Activated naive CD4-positive, alpha-beta T cell treated with anti-CD3 and anti-CD28 coated beads, Interleukin-2, amount 10 ng/mL, durations not matched to agents 7 days and 5 days (primary cell): ENCODE data around the gene NKIRAS2.
A peak's percentile ranks its signal among the peaks of the same experiment; 100 is the strongest.
"Not testable (repeated sequence)": the region's sequence is repeated elsewhere in the genome, so short reads cannot be mapped to it uniquely, and the experiment has no call there.

Experiments used
- CTCF ChIA-PET: fragments of 350-600 bp; sonication (Branson Sonifier 250); formaldehyde crosslinking; loops from one replicate; lab custom pipeline; 2021; ENCODE audit warnings: antibody characterized with exemption; lab: Charles Lee
- DNase-seq: peaks from one replicate; pipeline ENCODE4 v3.0.0-alpha.2; 2020
- H3K27ac Mint-ChIP-seq: one replicate; pipeline ENCODE4 v1.8.0; 2021; ENCODE audit warnings: mild to moderate bottlenecking, moderate library complexity, mixed read lengths
- H3K27me3 Mint-ChIP-seq: one replicate; pipeline ENCODE4 v1.8.0; 2021; ENCODE audit warnings: mild to moderate bottlenecking, mixed read lengths
- H3K36me3 Mint-ChIP-seq: one replicate; pipeline ENCODE4 v1.8.0; 2021; ENCODE audit warnings: mixed read lengths
- H3K4me1 Mint-ChIP-seq: one replicate; pipeline ENCODE4 v1.8.0; 2021; ENCODE audit warnings: mixed read lengths
- H3K4me3 Mint-ChIP-seq: one replicate; pipeline ENCODE4 v1.8.0; 2021; ENCODE audit warnings: mild to moderate bottlenecking, moderate library complexity, mixed read lengths
- H3K9me3 Mint-ChIP-seq: one replicate; pipeline ENCODE4 v1.8.0; 2021; ENCODE audit warnings: mixed read lengths

Gene NKIRAS2

DNA sequence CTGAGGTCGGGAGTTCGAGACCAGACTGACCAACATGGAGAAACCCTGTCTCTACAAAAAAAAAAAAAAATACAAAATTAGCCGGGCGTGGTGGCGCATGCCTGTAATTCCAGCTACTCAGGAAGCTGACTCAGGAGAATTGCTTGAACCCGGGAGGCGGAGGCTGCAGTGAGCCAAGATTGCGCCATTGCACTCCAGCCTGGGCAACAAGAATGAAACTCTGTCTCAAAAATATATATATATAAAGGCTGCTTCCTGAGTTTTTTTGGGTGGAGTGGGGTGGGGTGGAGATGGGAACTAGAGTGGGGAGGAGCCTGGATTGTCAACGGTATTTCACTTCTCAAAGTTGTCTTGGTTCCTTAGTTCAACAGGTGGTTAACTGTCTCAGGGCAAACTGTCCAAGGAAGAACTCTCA is 9.6 kb upstream of the NKIRAS2 start:
- CTCF ChIA-PET: interaction anchor here (1.8 to 2.5 kb wide), 2 partner anchors 10 to 48 kb away, joined by 5 read pairs; partner anchors contain the start of gene NKIRAS2
- H3K36me3 Mint-ChIP-seq: peaks cover 31% of the 10 kb centered on the region
- not testable (repeated sequence) for DNase-seq, H3K4me3 Mint-ChIP-seq, H3K27me3 Mint-ChIP-seq, H3K9me3 Mint-ChIP-seq
- H3K27ac Mint-ChIP-seq: peak overlapping the region; percentile 2
- peaks cover 41% of the 10 kb centered on the region for H3K4me1 Mint-ChIP-seq

- DNase-seq: no peak
- Mint-ChIP-seq H3K27me3 (no peaks in the 10 kb centered on the region), H3K27ac (peak overlapping the region; percentile 11), H3K36me3 (peaks cover 32% of the 10 kb centered on the region), H3K9me3 (no peaks in the 10 kb centered on the region), H3K4me1 (peaks cover 47% of the 10 kb centered on the region), H3K4me3 (no peak overlapping the region)
- CTCF ChIA-PET: interaction anchor here (1.7 to 2.5 kb wide), 2 partner anchors 9 to 12 kb away, joined by 5 read pairs; partner anchors contain the start of gene NKIRAS2
Observed at GRCh38 chr17:42010898-42011516, 8.9 kb upstream of the NKIRAS2 start.

DNA sequence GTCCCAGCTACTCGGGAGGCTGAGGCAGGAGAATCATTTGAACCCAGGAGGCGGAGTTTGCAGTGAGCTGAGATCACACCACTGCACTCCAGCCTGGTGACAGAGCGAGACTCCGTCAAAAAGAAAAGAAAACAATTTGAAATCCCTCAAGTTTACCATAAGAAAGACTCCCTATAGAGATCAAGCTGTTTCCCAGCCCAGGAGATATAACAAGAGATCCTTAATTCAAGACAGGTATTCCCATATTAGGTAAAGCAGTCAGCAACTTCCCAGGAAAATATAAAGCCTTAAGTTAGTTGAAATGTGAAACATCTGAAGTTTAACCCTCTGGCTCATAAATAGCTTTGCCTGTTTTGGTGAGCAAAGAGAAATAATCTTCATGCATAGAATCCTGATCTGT is 7.5 kb upstream of the NKIRAS2 start:
- CTCF ChIA-PET: interaction anchor here (0.6 to 2.2 kb wide), 4 partner anchors 11 to 282 kb away, joined by 3 to 5 read pairs (median 4); no protein-coding TSS in a partner anchor
- Mint-ChIP-seq H3K36me3 (peaks cover 30% of the 10 kb centered on the region), H3K4me1 (peaks cover 51% of the 10 kb centered on the region)
- H3K27me3 Mint-ChIP-seq, H3K27ac Mint-ChIP-seq, H3K4me3 Mint-ChIP-seq, DNase-seq, H3K9me3 Mint-ChIP-seq: not testable (repeated sequence)

DNA sequence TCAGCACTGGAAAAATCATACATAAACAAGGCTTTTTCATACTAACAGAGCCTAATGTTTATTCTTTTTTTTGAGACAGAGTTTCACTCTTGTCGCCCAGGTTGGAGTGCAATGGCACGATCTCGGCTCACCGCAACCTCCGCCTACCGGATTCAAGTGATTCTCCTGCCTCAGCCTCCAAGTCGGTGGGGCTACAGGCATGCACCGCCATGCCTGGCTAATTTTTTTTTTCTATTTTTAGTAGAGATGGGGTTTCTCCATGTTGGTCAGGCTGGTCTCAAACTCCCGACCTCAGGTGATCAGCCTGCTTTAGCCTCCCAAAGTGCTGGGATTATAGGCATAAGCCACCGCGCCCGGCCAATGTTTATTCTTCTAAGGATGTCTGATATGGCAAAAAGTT is 6.2 kb upstream of the NKIRAS2 start:
- CTCF ChIA-PET, H3K4me3 Mint-ChIP-seq: not testable (repeated sequence)

DNA sequence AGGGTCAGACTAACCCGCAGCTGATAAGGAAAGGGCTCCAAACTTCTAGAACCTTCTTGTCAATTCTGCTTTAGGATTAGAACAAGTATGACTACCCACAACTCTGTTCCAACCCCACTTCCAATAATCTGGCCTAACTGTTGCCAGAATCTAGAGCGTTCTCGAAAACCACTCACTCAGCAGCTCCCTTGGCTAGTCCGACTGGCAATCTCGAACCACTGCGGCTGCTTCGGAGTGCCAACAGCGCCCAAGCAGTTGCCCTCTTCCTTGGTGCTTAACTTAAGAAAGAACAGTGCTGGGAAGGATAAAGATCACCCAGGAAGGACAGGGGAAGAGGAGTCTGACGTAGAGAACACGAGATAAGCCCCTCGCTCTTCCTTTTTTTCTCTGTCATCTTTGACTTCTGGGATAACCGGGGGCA is 3.5 kb upstream of the NKIRAS2 start:
- H3K27me3 Mint-ChIP-seq: no peaks in the 10 kb centered on the region
- H3K27ac Mint-ChIP-seq: peak overlapping the region; percentile 98
- peak overlapping the region; percentile 99 for H3K4me3 Mint-ChIP-seq
- H3K4me1 Mint-ChIP-seq: peaks cover 65% of the 10 kb centered on the region
- peak; percentile 39 for DNase-seq
- no peaks in the 10 kb centered on the region for H3K9me3 Mint-ChIP-seq
- peaks cover 19% of the 10 kb centered on the region for H3K36me3 Mint-ChIP-seq
- CTCF ChIA-PET: interaction anchor here (2.1 to 14.4 kb wide), 2 partner anchors 9 to 99 kb away, joined by 8 to 222 read pairs; partner anchors contain the start of genes DHX58 and KAT2A

More for the DNA sequence above, 6.2 kb upstream of the NKIRAS2 start:
- peaks cover 61% of the 10 kb centered on the region for H3K4me1 Mint-ChIP-seq
- H3K27ac Mint-ChIP-seq, H3K9me3 Mint-ChIP-seq, H3K27me3 Mint-ChIP-seq, DNase-seq: not testable (repeated sequence)
- H3K36me3 Mint-ChIP-seq: peaks cover 30% of the 10 kb centered on the region

GRCh38 chr17:42016941-42017865 is 2.7 kb upstream of the NKIRAS2 start, which contains the start of gene DNAJC7:
DNAJC7 (minus strand) TSS chr17:42017439; CDS start chr17:42017416, 23 bp downstream.
- Mint-ChIP-seq H3K4me3 (peak within 1 kb of the TSS; percentile 99), H3K27ac (peak within 1 kb of the TSS; percentile 98), H3K4me1 (peaks cover 64% of the 10 kb centered on the region), H3K36me3 (peaks cover 17% of the 10 kb centered on the region), H3K27me3 (no peaks in the 10 kb centered on the region), H3K9me3 (no peaks in the 10 kb centered on the region)
- CTCF ChIA-PET: interaction anchor here (0.7 to 14.4 kb wide), 7 partner anchors 8 to 215 kb away, joined by 3 to 222 read pairs (median 4); partner anchors contain the start of genes DHX58, KAT2A and ODAD4
- DNase-seq: peak; percentile 92

- H3K9me3 Mint-ChIP-seq: no peaks in the 10 kb centered on the region
- H3K36me3 Mint-ChIP-seq: peaks cover 19% of the 10 kb centered on the region
- DNase-seq: no peak
- peak overlapping the region; percentile 98 for H3K27ac Mint-ChIP-seq
- H3K4me3 Mint-ChIP-seq: peak overlapping the region; percentile 99
- H3K27me3 Mint-ChIP-seq: no peaks in the 10 kb centered on the region
- CTCF ChIA-PET: interaction anchor here (0.6 to 14.4 kb wide), 8 partner anchors 13 to 385 kb away, joined by 3 to 222 read pairs (median 3); partner anchors contain the start of genes DHX58, KAT2A and ODAD4
- peaks cover 63% of the 10 kb centered on the region for H3K4me1 Mint-ChIP-seq
Observed at GRCh38 chr17:42017866-42018200, 2.1 kb upstream of the NKIRAS2 start.

GRCh38 chr17:42018339-42018738 is 1.6 kb upstream of the NKIRAS2 start:
- Mint-ChIP-seq H3K4me3 (peak overlapping the region; percentile 99), H3K36me3 (peaks cover 16% of the 10 kb centered on the region), H3K4me1 (peaks cover 60% of the 10 kb centered on the region), H3K9me3 (no peaks in the 10 kb centered on the region), H3K27me3 (no peaks in the 10 kb centered on the region), H3K27ac (no peak overlapping the region)
- DNase-seq: no peak
- CTCF ChIA-PET: interaction anchor here (0.6 to 14.4 kb wide), 9 partner anchors 13 to 385 kb away, joined by 3 to 222 read pairs (median 3); partner anchors contain the start of genes DHX58, KAT2A and ODAD4

- Mint-ChIP-seq H3K36me3 (peaks cover 15% of the 10 kb centered on the region), H3K4me1 (peaks cover 56% of the 10 kb centered on the region), H3K4me3 (peak overlapping the region; percentile 21), H3K9me3 (no peaks in the 10 kb centered on the region), H3K27ac (no peak overlapping the region), H3K27me3 (no peaks in the 10 kb centered on the region)
- no peak for DNase-seq
- CTCF ChIA-PET: interaction anchor here (0.7 to 14.4 kb wide), 6 partner anchors 43 to 159 kb away, joined by 3 to 222 read pairs (median 4); partner anchors contain the start of genes CNP, DHX58 and KAT2A
Observed at GRCh38 chr17:42018988-42019387, 902 bp upstream of the NKIRAS2 start.

GRCh38 chr17:42020845-42021244 is 955 bp downstream of the NKIRAS2 start:
- Mint-ChIP-seq H3K27ac (peak overlapping the region; percentile 51), H3K4me3 (peak overlapping the region; percentile 88), H3K4me1 (peaks cover 53% of the 10 kb centered on the region), H3K36me3 (peaks cover 13% of the 10 kb centered on the region)
- not testable (repeated sequence) for H3K9me3 Mint-ChIP-seq, DNase-seq, H3K27me3 Mint-ChIP-seq
- CTCF ChIA-PET: interaction anchor here (1.1 to 14.4 kb wide), 11 partner anchors 11 to 382 kb away, joined by 3 to 222 read pairs (median 4); partner anchors contain the start of genes CNP, DHX58, KAT2A and KCNH4

GRCh38 chr17:42023524-42024349 is 3.8 kb downstream of the NKIRAS2 start:
- Mint-ChIP-seq H3K36me3 (peaks cover 11% of the 10 kb centered on the region), H3K27ac (no peak overlapping the region)

DNA sequence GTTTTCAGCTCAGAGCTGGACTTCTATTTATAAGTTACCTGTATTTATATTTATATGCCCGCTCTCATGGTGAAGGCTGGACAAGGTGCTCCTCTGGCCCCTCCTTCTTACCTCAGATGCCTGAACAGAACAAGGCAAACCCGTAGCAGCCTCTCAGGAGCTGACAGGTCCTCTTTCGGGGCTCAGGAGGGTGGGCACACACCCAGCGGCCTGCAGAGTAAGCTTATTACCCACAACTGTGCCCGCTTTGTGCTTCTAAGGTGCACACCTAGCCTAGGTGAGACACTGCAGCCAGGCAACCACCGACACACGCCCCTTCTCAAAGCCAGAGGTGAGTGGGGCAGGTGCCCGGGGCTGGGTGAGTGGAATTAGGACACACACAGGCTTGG is 5.3 kb downstream of the NKIRAS2 start:
- CTCF ChIA-PET: interaction anchor here (0.5 to 14.4 kb wide), 22 partner anchors 9 to 382 kb away, joined by 3 to 222 read pairs (median 5); partner anchors contain the start of genes DHX58, DNAJC7, KAT2A and KCNH4
- no peaks in the 10 kb centered on the region for H3K9me3 Mint-ChIP-seq
- H3K4me3 Mint-ChIP-seq: no peak overlapping the region
- peaks cover 26% of the 10 kb centered on the region for H3K4me1 Mint-ChIP-seq
- H3K36me3 Mint-ChIP-seq: peaks cover 11% of the 10 kb centered on the region
- H3K27me3 Mint-ChIP-seq: peaks cover 11% of the 10 kb centered on the region
- H3K27ac Mint-ChIP-seq: no peak overlapping the region
- no peak for DNase-seq

More at GRCh38 chr17:42023524-42024349, 3.8 kb downstream of the NKIRAS2 start:
- Mint-ChIP-seq H3K4me1 (peaks cover 36% of the 10 kb centered on the region), H3K27me3 (peaks cover 5% of the 10 kb centered on the region), H3K9me3 (no peaks in the 10 kb centered on the region), H3K4me3 (no peak overlapping the region)
- no peak for DNase-seq
- CTCF ChIA-PET: interaction anchor here (0.6 to 14.4 kb wide), 13 partner anchors 11 to 1293 kb away, joined by 3 to 222 read pairs (median 4); partner anchors contain the start of genes DHX58 and KAT2A

GRCh38 chr17:42025936-42026335 is 6.0 kb downstream of the NKIRAS2 start:
- H3K4me3 Mint-ChIP-seq: no peak overlapping the region
- no peaks in the 10 kb centered on the region for H3K9me3 Mint-ChIP-seq
- H3K27ac Mint-ChIP-seq: no peak overlapping the region
- peaks cover 11% of the 10 kb centered on the region for H3K27me3 Mint-ChIP-seq
- CTCF ChIA-PET: interaction anchor here (0.9 to 14.4 kb wide), 21 partner anchors 9 to 381 kb away, joined by 3 to 222 read pairs (median 5); partner anchors contain the start of genes DHX58, DNAJC7 and KAT2A
- no peak for DNase-seq
- peaks cover 11% of the 10 kb centered on the region for H3K36me3 Mint-ChIP-seq
- H3K4me1 Mint-ChIP-seq: peaks cover 19% of the 10 kb centered on the region
